ENCODE measurements around the gene MCF2L2.

MCF2L2 gene

GRCh38 chr3:183153210-183153950, 275.0 kb downstream of the MCF2L2 start:
- ATAC-seq = no peak
- TF ChIP-seq TOX (CRISPR knock-in tag; IDR thresholded peaks at IDR 0.05; ENCODE audit: borderline replicate concordance) = no peak
- no peak for TF ChIP-seq ZC3H10 (CRISPR knock-in tag; IDR thresholded peaks at IDR 0.05)

DNA sequence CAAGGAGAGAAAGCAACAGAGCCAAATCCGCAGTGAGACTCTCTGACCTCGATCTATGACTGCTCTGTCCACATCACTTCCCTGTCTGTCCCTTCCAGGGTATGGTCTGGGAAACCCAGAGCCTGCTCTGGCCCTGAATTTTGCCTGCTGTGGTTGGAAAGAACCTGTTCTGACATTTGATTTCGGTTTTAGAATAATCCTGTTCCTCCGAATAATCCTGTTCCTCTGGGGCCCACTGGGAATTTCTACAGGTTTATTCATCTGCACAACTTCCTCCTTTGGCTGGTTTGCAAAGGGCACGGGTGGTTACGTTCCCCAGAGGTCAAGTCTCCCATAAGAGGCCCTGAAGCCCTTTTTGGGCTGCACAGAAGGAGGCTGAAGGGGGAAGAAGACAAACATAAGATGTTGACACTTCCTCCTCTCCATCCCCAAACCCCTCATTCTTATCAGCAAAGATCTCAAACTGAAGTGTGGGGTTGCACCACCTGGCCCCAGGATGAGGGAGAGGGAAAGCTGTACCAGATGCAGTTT, 276.5 kb downstream of the MCF2L2 start:
- TF ChIP-seq CSDC2 (CRISPR knock-in tag; IDR thresholded peaks at IDR 0.05) = no peak
- TF ChIP-seq ARNTL (CRISPR knock-in tag; IDR thresholded peaks at IDR 0.05; ENCODE audit: borderline replicate concordance, low read depth) = no peak
- TF ChIP-seq TOX (CRISPR knock-in tag; IDR thresholded peaks at IDR 0.05; ENCODE audit: borderline replicate concordance) = no peak
- TF ChIP-seq, protein P1, sequence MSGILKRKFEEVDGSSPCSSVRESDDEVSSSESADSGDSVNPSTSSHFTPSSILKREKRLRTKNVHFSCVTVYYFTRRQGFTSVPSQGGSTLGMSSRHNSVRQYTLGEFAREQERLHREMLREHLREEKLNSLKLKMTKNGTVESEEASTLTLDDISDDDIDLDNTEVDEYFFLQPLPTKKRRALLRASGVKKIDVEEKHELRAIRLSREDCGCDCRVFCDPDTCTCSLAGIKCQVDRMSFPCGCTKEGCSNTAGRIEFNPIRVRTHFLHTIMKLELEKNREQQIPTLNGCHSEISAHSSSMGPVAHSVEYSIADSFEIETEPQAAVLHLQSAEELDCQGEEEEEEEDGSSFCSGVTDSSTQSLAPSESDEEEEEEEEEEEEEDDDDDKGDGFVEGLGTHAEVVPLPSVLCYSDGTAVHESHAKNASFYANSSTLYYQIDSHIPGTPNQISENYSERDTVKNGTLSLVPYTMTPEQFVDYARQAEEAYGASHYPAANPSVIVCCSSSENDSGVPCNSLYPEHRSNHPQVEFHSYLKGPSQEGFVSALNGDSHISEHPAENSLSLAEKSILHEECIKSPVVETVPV (CRISPR knock-in tag; IDR thresholded peaks at IDR 0.05) = no peak
- no peak for TF ChIP-seq POU6F1 (CRISPR knock-in tag; IDR thresholded peaks at IDR 0.05; ENCODE audit: borderline replicate concordance, low read depth)
- no peak for TF ChIP-seq ZNF70 (CRISPR knock-in tag; IDR thresholded peaks at IDR 0.05)
- no peak for TF ChIP-seq TCF4 (CRISPR knock-in tag; IDR thresholded peaks at IDR 0.05; ENCODE audit: borderline replicate concordance)
- no peak for TF ChIP-seq ZC3H10 (CRISPR knock-in tag; IDR thresholded peaks at IDR 0.05)
- no peak for TF ChIP-seq ZNF8 (CRISPR knock-in tag; IDR thresholded peaks at IDR 0.05)
- ATAC-seq = no peak

DNA sequence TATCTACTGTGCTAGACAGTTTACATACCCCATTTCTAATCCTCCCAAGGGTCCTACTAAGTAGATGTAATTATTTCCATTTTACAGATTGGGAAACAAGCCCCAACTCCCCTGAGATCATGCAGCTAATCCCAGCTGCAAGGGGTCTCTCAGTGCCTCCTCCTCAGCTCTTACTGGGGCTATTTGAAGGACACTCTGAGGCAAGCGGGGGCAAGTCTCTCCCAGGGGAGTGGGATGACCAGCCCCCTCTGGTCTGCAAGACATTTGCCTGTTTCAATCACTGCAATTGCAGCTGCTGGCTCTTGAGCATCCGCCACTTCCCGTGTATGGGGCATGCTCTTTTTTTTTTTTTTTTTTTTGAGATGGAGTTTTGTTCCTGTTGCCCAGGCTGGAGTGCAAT, 277.3 kb downstream of the MCF2L2 start:
- ATAC-seq = no peak
- TF ChIP-seq ISL1 (CRISPR knock-in tag; IDR thresholded peaks at IDR 0.05) (no peak), CREB5 (CRISPR knock-in tag; IDR thresholded peaks at IDR 0.05; ENCODE audit: low read depth) (no peak), ZNF8 (CRISPR knock-in tag; IDR thresholded peaks at IDR 0.05) (no peak), ZC3H10 (CRISPR knock-in tag; IDR thresholded peaks at IDR 0.05) (no peak), PPARA (CRISPR knock-in tag; IDR thresholded peaks at IDR 0.05; ENCODE audit: borderline replicate concordance) (no peak), TOX (CRISPR knock-in tag; IDR thresholded peaks at IDR 0.05; ENCODE audit: borderline replicate concordance) (no peak), ARNTL (CRISPR knock-in tag; IDR thresholded peaks at IDR 0.05; ENCODE audit: borderline replicate concordance, low read depth) (no peak), ESRRG (CRISPR knock-in tag; IDR thresholded peaks at IDR 0.05) (no peak), SNAI2 (CRISPR knock-in tag; IDR thresholded peaks at IDR 0.05) (no peak), RARB (CRISPR knock-in tag; IDR thresholded peaks at IDR 0.05) (no peak), ZFP3 (CRISPR knock-in tag; IDR thresholded peaks at IDR 0.05) (no peak), ZNF565 (CRISPR knock-in tag; conservative IDR thresholded peaks at IDR 0.05; ENCODE audit: low read depth) (no peak), POU6F1 (CRISPR knock-in tag; IDR thresholded peaks at IDR 0.05; ENCODE audit: borderline replicate concordance, low read depth) (no peak), OSR1 (CRISPR knock-in tag; IDR thresholded peaks at IDR 0.05) (no peak), BACH2 (CRISPR knock-in tag; IDR thresholded peaks at IDR 0.05; ENCODE audit: borderline replicate concordance) (no peak), TCF4 (CRISPR knock-in tag; IDR thresholded peaks at IDR 0.05; ENCODE audit: borderline replicate concordance) (no peak)
- TF ChIP-seq, protein P2, sequence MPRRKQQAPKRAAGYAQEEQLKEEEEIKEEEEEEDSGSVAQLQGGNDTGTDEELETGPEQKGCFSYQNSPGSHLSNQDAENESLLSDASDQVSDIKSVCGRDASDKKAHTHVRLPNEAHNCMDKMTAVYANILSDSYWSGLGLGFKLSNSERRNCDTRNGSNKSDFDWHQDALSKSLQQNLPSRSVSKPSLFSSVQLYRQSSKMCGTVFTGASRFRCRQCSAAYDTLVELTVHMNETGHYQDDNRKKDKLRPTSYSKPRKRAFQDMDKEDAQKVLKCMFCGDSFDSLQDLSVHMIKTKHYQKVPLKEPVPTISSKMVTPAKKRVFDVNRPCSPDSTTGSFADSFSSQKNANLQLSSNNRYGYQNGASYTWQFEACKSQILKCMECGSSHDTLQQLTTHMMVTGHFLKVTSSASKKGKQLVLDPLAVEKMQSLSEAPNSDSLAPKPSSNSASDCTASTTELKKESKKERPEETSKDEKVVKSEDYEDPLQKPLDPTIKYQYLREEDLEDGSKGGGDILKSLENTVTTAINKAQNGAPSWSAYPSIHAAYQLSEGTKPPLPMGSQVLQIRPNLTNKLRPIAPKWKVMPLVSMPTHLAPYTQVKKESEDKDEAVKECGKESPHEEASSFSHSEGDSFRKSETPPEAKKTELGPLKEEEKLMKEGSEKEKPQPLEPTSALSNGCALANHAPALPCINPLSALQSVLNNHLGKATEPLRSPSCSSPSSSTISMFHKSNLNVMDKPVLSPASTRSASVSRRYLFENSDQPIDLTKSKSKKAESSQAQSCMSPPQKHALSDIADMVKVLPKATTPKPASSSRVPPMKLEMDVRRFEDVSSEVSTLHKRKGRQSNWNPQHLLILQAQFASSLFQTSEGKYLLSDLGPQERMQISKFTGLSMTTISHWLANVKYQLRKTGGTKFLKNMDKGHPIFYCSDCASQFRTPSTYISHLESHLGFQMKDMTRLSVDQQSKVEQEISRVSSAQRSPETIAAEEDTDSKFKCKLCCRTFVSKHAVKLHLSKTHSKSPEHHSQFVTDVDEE (CRISPR knock-in tag; IDR thresholded peaks at IDR 0.05) = no peak

All from SK-N-SH treated with all-trans-retinoic acid at 6 μM for 48 hours (cell line).